Limb (tissue), 2 donors: ENCODE measurements around the gene BEST4.
"Not testable (repeated sequence)": the region's sequence is repeated elsewhere in the genome, so short reads cannot be mapped to it uniquely, and the experiment has no call there.

Experiments
- DNase-seq, 2 donors: peaks; one replicate each; pipeline ENCODE4 v3.0.0-alpha.2; 2016; ENCODE audit errors: extremely low spot score in 2 of 2

BEST4 gene

DNA sequence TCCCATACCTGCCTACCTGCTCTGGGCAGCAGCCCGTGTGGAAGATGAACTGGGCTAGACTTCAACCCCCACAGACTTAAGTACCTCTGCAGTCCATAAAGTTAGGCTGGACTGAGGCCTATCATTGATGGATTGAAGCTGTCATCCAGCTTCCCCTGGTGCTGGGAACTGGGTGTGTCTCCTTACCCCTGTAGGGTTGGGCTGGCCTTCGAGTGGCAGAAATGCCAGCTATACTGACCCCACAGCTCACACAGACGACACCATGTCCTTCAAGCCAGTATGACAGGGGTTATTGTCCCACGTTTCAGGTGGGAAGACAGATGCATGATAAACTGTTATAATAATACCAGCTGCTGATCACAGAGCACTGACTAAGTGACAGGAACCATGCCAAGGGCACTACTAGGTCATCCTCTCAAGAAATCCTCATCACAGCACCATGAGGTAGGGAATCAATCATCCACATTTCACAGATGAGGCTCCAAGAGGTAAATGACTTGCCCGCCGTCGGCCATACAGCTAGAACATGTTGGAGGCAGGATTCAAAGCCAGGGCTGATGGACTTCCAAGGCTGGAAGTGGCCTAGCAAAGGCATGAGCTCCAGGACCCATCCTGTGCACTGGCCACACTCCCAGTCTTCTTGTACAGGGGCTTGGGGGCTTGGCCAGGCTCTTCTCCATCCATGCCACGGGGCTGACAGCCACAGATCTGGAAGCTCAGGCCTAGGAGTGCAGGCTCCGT is at the start of gene BEST4:
BEST4 (minus strand) TSS at position 51 of the 741 bp plus-strand sequence. CDS start 465 bp downstream, outside the sequence.
- no peak for DNase-seq

- DNase-seq: peak; percentile 71 to 91
Measured at GRCh38 chr1:44835738-44836675, 48.0 kb upstream of the BEST4 start.

GRCh38 chr1:44834328-44834727 is 46.4 kb upstream of the BEST4 start:
- no peak for DNase-seq

DNA sequence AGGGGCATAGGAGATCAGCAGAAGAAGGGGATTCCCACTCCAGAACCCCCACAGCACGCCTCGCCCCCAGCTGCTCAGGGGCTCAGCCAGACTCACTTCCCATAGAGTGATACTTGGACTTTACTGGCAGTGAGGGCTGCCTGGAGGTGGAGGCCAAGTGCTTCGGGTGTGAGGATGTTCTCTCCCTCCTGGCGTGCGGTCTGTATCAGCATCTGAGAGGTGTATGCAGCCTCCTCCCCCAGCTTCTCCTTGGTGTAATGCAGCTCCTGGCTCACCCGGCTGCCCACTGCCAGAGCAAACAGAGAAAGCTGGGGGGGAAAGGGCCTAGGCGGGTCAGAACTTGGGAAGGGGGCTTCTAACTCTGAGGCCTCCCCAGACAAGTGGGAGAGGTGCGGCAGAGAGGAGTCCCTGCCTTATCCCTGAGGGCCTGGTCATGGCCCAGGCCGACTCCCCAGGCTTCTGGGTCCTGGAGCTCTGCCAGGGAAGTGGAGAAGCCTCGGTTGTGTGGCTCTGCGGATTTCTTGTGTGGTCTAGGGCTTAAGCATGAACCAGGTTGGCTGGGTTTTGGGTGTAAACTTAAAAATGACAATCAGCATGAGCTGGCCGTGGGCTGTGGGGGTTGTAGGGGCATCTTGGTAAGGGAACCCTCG is 44.2 kb upstream of the BEST4 start:
- no peak for DNase-seq

DNA sequence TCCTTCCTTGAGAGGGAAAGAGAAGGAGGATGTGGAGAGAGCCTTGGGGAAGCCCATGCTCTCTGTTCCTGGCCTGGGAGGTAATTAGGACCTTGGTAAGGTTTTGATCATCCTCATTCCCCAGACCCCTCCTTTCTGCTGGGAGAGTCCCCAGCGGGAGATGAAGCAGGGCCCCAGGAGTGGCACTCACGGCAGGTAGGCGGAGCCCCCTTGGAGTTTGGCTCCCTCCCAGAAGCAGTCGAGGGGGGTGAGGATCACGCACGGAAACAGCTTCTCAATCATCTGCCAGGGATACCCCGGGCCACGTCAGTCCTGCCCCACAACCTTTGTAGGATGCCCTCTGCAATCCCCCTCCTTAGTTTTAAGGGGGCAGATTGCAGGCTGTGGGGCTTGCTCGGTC is 43.5 kb upstream of the BEST4 start:
- no peak for DNase-seq

DNA sequence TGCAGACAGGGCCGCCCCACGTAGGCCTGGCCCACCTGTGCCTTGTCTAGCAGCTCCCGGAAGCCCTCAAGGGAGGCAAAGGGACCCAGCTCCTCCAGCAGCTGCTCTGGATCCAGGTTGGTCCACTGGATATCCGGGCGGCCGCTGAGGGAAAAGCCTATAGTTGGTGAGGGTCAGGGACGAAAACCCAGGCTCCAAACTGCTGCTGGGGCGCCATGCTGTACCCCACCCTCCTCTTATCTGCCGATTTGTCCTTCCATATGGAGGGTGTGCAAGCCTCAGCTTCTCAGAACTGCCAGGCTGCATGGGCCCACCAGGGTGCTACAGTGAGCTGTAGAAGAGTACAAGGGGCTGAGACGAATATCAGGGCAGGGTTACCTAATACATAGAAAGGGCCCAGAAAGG is 42.9 kb upstream of the BEST4 start:
- DNase-seq: no peak

DNA sequence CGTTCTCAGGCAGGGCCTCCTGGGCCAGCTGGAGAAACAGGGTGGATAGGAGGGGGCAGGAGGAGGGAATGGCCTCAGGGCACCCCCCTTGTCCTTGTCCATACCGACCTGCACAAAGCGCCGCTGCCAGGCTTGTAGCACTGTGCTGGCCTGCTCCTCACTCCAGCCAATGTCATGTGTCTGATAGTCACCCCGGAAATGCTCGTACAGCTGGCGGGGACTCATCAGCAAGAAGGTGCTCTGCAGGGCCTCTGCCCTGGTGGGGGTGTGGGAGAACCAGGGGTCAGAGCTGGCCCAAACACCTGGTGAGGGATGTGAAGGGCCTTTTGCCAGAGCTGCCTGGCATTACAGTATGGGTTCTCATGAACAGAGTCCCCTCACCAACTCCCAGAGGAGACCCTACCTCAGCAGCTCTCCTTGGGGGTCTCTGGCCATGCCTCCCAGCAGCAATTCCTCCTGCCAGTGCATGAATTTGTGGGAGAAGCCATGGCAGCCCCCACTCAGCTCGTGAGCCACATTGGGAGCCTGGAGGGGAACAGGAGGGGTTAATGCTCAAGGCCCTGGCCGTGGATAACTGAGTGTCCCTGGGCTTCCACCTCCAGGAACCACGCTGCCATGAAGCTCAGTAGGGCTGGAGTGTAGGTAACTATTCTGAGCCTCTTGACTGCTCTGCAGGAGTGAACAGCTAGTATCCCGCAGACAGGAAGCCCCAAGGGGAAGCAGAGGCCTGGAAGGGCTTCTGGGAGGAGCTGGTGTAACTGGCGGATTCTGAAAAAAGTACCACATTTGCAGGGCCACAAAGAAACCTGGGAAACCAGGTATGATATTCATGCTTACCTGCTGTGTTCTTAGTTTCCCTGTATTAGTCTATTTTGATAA is 41.8 kb upstream of the BEST4 start:
- DNase-seq: no peak

DNA sequence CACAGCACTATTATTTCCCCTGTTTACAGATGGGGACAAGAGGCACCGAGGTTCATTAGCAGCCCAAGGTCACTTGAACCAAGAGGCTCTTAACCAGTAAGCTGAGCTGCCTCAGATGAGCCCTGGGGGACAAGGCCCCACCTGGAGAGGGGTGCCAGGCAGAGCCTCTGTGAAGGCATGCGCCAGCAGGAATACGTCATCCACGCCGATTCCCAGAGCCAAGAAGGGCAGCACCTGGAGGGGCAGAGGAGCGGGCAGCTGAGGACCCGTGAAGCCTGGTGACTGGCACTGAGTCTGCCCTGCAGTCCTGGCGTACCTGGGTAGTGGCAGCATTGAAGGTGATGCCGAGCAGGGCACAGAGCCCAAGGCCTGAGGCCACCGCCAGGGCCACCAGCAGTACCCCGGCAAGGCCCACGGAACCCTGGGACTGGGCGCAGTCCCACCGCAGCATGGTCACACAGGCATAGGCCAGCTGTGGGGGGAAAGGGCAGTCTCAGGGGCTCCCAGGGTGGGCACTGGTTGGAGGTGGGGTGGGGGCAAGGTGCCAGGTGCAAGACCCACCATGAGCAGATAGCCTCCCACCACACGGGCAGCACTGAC is 41.0 kb upstream of the BEST4 start:
- no peak for DNase-seq

DNA sequence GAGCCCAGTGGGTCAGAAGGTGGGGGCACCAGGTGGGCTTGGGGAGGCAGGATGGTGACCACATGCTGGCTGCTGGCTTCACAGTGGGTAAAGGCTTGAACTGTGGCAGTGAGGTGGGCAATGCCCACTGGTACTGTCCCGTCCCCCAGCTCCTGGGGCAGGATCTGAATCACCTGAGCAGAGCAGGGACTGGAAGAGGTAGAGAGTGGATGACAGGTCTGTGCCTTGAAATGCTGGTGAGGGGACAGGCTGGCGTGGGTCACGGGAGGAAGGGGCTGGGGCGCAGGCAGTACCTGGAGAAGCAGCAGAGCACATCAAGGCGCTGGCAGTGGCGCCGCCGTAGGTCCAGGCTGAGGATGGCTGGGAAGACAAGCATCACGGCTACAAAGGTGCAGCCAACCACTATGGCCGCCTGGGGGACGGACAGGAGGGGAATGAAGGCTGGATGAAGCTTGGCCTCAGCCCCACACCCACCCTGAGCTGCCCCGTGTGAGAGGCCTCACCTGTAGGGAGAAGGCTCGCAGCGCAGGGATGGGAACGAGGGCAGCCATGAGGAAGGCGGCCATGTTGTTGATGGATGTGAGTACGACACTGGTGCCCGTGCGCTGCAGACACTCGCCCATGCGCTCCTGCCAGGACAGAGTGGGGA is 40.2 kb upstream of the BEST4 start:
- DNase-seq: no peak

DNA sequence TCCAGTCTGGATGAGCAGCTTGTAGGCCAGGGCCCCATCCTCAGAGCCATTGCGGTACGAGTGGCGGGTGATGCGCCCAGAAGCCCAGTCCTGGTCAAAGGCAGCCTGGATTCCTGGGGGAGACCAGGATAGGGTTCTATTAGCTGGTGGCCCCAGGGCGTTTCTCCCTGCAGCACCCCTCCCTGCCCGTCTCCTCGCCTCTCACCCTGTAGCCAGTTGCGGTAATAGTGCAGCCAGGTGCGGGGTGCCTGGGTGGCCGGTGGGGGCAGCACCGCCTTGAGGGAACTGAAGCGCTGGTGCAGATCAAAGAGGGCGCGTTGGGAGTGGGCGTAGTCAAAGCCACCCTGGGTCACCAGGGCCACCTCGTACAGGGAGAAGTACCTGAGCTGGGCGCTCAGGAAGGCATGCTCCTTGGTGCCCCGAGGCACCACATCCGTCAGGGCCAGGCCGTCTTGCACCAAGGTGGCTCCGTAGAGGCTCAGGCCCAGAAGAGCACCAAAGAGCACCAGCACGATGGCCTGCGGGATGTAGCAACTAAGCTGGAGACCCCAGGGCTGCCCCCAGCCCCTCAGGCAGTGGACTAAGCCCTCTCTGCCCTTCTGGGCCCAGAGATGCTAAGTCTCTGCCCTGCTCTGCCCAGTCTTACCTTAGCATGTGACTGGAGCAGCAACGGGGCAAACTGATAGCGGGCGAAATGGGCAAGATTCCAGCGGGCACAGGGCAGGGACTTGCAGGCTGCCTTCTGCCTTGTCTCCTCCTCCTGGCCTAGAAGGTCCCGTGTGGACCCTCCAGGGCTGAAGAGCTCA is 39.4 kb upstream of the BEST4 start:
- DNase-seq: no peak

GRCh38 chr1:44826375-44827196 is 38.6 kb upstream of the BEST4 start:
- no peak for DNase-seq

DNA sequence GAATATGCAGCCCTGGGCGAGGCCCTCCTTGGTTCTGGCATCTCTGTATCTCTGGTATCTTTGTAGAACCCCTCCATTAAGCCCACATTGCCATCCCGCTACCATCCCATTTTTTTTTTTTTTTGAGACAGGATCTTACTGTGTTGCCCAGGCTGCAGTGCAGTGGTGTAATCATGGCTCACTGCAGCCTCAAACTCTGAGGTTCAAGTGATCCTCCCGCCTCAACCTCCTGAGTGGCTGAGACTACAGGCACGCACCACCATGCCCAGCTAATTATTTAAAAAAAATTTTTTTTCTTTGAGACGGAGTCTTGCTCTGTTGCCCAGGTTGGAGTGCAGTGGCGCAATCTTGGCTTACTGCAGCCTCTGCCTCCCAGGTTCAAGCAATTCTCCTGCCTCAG is 36.4 kb upstream of the BEST4 start:
- not testable (repeated sequence) for DNase-seq

DNA sequence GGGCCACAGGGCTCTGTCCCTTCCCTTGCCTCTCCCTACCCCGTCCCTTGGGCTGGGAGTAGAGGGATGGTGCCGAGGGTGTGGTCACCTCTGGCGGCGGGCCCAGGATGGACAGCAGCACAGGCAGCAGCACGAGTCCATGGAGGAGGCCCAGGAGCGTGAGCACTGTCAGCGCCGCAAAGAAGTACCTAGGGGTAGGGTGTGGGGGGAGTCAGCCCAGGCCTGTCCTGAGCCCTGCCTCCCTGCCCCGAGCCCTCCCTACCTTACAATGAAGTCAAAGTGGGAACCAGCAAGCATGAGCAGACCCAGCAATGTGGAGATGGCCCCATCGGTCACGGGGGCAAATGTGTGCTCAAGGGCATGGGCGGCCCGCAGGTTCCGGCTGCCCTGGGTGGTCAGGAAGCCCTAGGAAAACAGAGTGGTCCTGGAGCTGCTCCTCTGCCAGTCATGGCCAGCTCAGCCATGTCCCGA is 35.0 kb upstream of the BEST4 start:
- no peak for DNase-seq

DNA sequence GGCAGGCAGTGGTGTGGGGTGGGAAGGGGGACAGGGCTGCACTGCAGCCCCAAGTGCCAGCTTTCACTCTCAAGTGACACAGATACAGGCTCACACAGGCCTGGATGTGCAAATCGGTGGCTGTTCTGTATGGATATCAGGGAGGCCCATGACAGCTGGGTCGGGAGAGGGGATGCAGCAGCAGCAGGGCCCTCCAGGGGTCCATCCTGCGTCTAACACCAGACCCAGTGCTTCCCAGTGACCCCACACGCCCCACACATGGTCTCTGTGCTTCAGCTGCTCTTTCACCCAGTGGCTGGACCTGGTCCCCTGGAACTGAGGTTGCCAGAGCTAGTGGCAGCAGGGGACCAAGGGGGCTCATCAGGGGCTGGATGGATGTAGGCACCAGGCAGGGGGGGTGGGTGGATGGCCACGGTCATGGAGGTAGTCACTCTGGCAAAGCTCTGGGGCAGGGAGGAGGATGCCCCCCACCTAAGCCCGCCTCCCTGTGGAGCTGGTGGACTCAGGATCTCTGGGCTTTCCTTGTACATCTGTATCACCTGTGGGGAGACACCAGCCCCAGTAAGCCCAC is 34.2 kb upstream of the BEST4 start:
- DNase-seq: no peak

DNA sequence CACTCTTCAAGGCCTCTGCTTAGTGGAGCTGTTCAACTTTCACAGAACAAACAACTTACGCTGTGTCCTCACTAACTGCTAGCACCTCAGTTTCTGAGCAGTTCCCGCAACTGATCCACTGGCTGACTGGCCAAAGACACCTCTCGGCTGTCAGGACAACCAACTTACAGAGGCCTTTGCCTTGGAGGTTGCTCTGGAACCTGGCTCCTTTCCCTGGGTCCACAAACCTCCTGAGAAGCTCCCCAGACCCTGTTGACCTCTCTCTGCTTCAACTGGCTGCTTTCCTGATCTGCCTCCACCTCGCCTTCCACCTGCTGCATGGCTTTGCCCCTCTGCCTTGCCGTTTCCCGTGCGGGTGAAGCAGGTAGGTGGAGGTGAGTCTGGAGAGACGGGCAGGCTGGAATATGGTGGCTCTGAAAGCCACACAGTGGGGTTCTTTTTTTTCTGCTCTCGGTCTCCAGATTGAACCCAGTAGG is 33.3 kb upstream of the BEST4 start:
- DNase-seq: no peak

GRCh38 chr1:44820328-44821239 is 32.6 kb upstream of the BEST4 start:
- no peak for DNase-seq
